Osteoblast (primary cell): ENCODE measurements around the gene NASP. TPM values are rescaled to one million over a fixed set of nuclear protein-coding genes. Genes with fewer than 3 reads are reported as not detected.

Source experiments
- DNase-seq: peaks from one replicate; pipeline ENCODE4 v3.0.0; 2011; ENCODE audit warnings: low spot score, mixed read lengths; ENCODE audit not compliant: insufficient read length; ENCODE audit errors: missing footprints
- H2AFZ ChIP-seq: 2 replicates; pipeline ENCODE4 v1.6.0; 2011; ENCODE audit warnings: mild to moderate bottlenecking, low read length
- H3K27ac ChIP-seq: 2 replicates; pipeline ENCODE4 v1.5.1; 2011; ENCODE audit warnings: mild to moderate bottlenecking, low read depth, low read length, moderate library complexity
- H3K27me3 ChIP-seq: 2 replicates; pipeline ENCODE4 v1.6.0; 2012; ENCODE audit warnings: mild to moderate bottlenecking, control low read depth, inconsistent platforms, low read length, moderate library complexity; ENCODE audit not compliant: insufficient read depth
- H3K36me3 ChIP-seq: 2 replicates; pipeline ENCODE4 v1.5.1; 2011; ENCODE audit warnings: mild to moderate bottlenecking, low read length, control low read depth, moderate library complexity; ENCODE audit not compliant: insufficient read depth
- H3K4me1 ChIP-seq: 2 replicates; pipeline ENCODE4 v1.5.1; 2011; ENCODE audit warnings: mild to moderate bottlenecking, low read length, control low read depth, moderate library complexity; ENCODE audit not compliant: insufficient read depth
- H3K4me2 ChIP-seq: 2 replicates; pipeline ENCODE4 v1.6.0; 2011; ENCODE audit warnings: mild to moderate bottlenecking, low read length; ENCODE audit not compliant: insufficient read depth
- H3K4me3 ChIP-seq: fragments of 200-600 bp; sonication (generic); 3 replicates; pipeline ENCODE4 v1.5.1; 2012; ENCODE audit warnings: mild to moderate bottlenecking, low read length, inconsistent platforms; ENCODE audit not compliant: insufficient read depth
- H3K79me2 ChIP-seq: 2 replicates; pipeline ENCODE4 v1.6.0; 2012; ENCODE audit warnings: mild to moderate bottlenecking, low read length, control low read depth, inconsistent platforms; ENCODE audit not compliant: insufficient read depth
- H3K9me3 ChIP-seq: 2 replicates; pipeline ENCODE4 v1.5.1; 2011; ENCODE audit warnings: low read depth, low read length, control low read depth
- H4K20me1 ChIP-seq: 2 replicates; pipeline ENCODE4 v1.6.0; 2012; ENCODE audit warnings: mild to moderate bottlenecking, low read length, control low read depth; ENCODE audit not compliant: insufficient read depth
- total RNA-seq: library from RNA; depleted of rRNA; stranded (reverse); fragments of >200 nt; gene quantifications from 2 replicates; pipeline ENCODE4 v1.2.3, GENCODE V29; 2012
- TF ChIP-seq, protein P1 (sequence below): IDR thresholded peaks from 2 replicates; pipeline ENCODE4 v1.5.1; 2011; ENCODE audit warnings: mild to moderate bottlenecking, low read depth, low read length, moderate library complexity; ENCODE audit errors: extremely low read depth

NASP gene
- total RNA-seq, 1 donor: 27.5 TPM

DNA sequence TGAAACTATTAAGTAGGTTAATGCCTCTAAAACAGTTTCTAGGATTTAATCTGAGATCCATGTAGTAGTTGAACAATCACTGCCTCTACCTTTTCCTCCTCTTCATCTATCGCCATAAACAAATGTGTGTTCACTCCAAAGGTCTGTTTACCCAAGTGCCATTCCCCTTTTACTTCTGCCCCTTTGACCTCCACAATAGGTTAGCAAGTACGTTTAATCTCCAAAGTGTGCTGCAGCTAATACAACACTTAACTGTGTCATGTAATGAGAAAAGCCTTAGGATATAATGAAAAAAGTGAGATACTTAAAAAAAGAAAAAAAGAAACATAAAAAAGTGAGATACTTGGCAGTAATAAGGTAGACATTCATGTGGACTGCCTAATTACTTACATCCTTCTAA, 74.3 kb downstream of the NASP start:
- Histone ChIP-seq H3K4me1 (peaks cover 4% of the 10 kb centered on the region), H3K79me2 (peaks cover 67% of the 10 kb centered on the region), H3K4me3 (no peak overlapping the region), H3K27me3 (no peaks in the 10 kb centered on the region), H3K4me2 (no peak overlapping the region), H3K27ac (no peak overlapping the region), H2AFZ (no peak overlapping the region), H3K9me3 (no peaks in the 10 kb centered on the region), H4K20me1 (peaks cover 20% of the 10 kb centered on the region), H3K36me3 (peaks cover 65% of the 10 kb centered on the region)
- TF ChIP-seq, protein P1, sequence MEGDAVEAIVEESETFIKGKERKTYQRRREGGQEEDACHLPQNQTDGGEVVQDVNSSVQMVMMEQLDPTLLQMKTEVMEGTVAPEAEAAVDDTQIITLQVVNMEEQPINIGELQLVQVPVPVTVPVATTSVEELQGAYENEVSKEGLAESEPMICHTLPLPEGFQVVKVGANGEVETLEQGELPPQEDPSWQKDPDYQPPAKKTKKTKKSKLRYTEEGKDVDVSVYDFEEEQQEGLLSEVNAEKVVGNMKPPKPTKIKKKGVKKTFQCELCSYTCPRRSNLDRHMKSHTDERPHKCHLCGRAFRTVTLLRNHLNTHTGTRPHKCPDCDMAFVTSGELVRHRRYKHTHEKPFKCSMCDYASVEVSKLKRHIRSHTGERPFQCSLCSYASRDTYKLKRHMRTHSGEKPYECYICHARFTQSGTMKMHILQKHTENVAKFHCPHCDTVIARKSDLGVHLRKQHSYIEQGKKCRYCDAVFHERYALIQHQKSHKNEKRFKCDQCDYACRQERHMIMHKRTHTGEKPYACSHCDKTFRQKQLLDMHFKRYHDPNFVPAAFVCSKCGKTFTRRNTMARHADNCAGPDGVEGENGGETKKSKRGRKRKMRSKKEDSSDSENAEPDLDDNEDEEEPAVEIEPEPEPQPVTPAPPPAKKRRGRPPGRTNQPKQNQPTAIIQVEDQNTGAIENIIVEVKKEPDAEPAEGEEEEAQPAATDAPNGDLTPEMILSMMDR: no peak
- no peak for DNase-seq

DNA sequence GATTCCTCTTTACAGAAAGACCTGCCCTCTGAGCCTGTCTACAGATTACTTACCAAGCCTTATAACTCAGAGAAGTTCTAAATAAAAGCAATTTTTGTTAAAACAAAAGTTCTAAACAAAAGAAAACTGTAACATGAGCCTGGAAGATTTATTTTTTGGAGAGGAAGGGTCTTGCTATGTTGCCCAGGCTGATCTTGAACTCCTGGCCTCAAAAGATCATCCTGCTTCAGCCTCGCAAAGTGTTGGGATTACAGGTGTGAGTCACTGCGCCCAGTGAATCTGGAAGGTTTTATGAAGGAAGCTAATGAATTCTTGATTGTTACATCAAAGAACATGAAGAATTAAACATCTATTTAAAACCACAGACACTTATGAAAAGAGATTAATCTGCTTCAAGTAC, 75.4 kb downstream of the NASP start:
- H3K4me1 ChIP-seq: peaks cover 4% of the 10 kb centered on the region
- H3K36me3 ChIP-seq: peaks cover 55% of the 10 kb centered on the region
- DNase-seq: no peak
- no peaks in the 10 kb centered on the region for H3K27me3 ChIP-seq
- no peak overlapping the region for H3K27ac ChIP-seq
- H3K9me3 ChIP-seq: no peaks in the 10 kb centered on the region
- no peak overlapping the region for H2AFZ ChIP-seq
- H3K79me2 ChIP-seq: peaks cover 78% of the 10 kb centered on the region
- H4K20me1 ChIP-seq: peaks cover 21% of the 10 kb centered on the region
- no peak overlapping the region for H3K4me2 ChIP-seq
- no peak overlapping the region for H3K4me3 ChIP-seq
- TF ChIP-seq, protein P1: no peak

DNA sequence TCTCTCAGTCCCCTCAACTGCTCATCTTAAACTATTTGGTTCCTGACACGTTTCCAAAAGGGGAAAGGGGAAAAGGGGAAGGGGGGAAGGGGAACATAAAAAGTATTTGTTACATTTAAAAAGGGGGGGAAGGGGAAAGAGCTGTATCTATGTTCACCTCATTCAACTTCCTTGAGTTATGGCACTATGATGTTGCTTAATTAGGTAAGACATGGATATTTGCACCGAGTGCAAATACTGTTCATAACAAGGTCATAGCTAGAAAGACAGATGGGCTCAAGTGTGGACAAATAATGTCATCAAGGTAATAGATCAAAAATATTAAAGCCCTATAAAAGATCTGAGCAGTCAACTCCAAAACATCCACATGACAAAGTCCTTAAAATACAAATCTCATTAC, 76.5 kb downstream of the NASP start:
- peak; percentile 68 for DNase-seq
- Histone ChIP-seq H3K4me3 (no peak overlapping the region), H3K9me3 (no peaks in the 10 kb centered on the region), H3K27me3 (no peaks in the 10 kb centered on the region), H4K20me1 (peaks cover 17% of the 10 kb centered on the region), H3K36me3 (peaks cover 43% of the 10 kb centered on the region), H3K27ac (no peak overlapping the region), H3K4me2 (no peak overlapping the region), H3K79me2 (peaks cover 84% of the 10 kb centered on the region), H2AFZ (no peak overlapping the region), H3K4me1 (no peaks in the 10 kb centered on the region)
- TF ChIP-seq, protein P1: no peak

DNA sequence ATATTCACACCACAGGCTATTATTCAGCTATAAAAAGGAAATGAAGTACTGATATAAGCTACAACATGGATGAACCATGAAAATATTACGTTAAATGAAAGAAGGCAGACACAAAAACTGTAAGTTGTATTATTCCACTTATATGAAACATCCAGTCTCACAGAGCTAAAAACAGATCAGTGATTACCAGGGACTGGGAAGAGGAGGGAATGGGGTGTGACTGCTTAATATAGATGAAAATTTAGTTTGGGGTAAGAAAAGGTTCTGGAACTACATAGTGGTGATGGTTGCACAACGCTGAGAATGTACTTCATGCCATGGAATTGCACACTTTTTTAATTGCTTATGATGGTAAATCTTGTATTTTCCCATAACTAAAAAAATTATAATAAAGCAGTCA, 83.0 kb downstream of the NASP start:
- Histone ChIP-seq H4K20me1 (peaks cover 56% of the 10 kb centered on the region), H3K79me2 (peaks cover 98% of the 10 kb centered on the region), H3K27me3 (no peaks in the 10 kb centered on the region), H3K4me1 (peaks cover 16% of the 10 kb centered on the region), H2AFZ (no peak overlapping the region), H3K9me3 (no peaks in the 10 kb centered on the region), H3K4me2 (no peak overlapping the region), H3K4me3 (no peak overlapping the region), H3K27ac (no peak overlapping the region), H3K36me3 (no peaks in the 10 kb centered on the region)
- TF ChIP-seq, protein P1: no peak
- no peak for DNase-seq
